Skeletal muscle tissue (tissue), 4 donors: Measurements from ENCODE around the gene MED31. TPM values are rescaled to one million over a fixed set of nuclear protein-coding genes. Genes with fewer than 3 reads are reported as not detected.

ENCODE experiments used
- H3K27ac ChIP-seq: one replicate; pipeline ENCODE4 v1.7.0; 2013; ENCODE audit warnings: mild to moderate bottlenecking, low read depth, low read length, inconsistent platforms
- H3K27me3 ChIP-seq, 3 donors: one replicate each; pipeline ENCODE4 v1.7.0; 2013; ENCODE audit warnings: low read length in 3 of 3; ENCODE audit not compliant: control insufficient read depth in 3 of 3, insufficient read depth in 3 of 3
- H3K36me3 ChIP-seq, 3 donors: one replicate each; pipeline ENCODE4 v1.7.0; 2013; ENCODE audit warnings: low read length in 3 of 3; ENCODE audit not compliant: control insufficient read depth in 3 of 3, insufficient read depth in 3 of 3
- H3K4me1 ChIP-seq, 3 donors: one replicate each; pipeline ENCODE4 v1.7.0; 2013; ENCODE audit warnings: low read length in 3 of 3, mild to moderate bottlenecking in 3 of 3; ENCODE audit not compliant: control insufficient read depth in 3 of 3, insufficient read depth in 3 of 3
- H3K4me3 ChIP-seq, 3 donors: one replicate each; pipeline ENCODE4 v1.7.0; 2013; ENCODE audit warnings: low read length in 3 of 3
- H3K9ac ChIP-seq, 3 donors: one replicate each; pipeline ENCODE4 v1.7.0; 2013; ENCODE audit warnings: low read length in 3 of 3, mild to moderate bottlenecking in 3 of 3, moderate library complexity in 2 of 3, low read depth in 1 of 3
- H3K9me3 ChIP-seq, 3 donors: one replicate each; pipeline ENCODE4 v1.7.0; 2013; ENCODE audit warnings: low read length in 3 of 3; ENCODE audit not compliant: control insufficient read depth in 3 of 3
- total RNA-seq: library from RNA; depleted of rRNA; stranded (reverse); fragments of >200 nt; gene quantifications from one replicate; pipeline ENCODE4 v1.2.3, GENCODE V29; 2014
- donor health status: Osteomylitis.

Gene MED31
- total RNA-seq, 1 donor from 2014 or later = 3.1 TPM

DNA sequence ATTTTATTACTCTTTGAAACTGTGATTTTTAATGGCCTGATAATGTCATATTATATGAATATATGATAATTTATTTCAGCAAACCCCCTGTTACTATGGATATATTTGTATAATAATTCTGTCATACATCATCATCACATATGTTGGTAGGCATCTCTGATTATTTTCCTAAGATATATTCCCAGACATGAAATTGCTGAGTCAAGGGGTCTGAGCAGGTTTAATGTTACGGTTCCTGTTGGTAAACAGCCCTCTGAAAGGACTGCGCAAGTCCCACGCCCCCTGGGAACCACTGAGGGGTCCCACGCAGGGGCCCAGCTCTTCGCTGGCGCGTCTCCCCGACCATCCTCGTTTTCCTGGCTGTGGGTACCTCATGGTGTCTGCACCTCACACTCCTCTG is 37.5 kb upstream of the MED31 start:
- H3K9me3 ChIP-seq = no peaks in the 10 kb centered on the region
- H3K4me3 ChIP-seq = no peak overlapping the region
- H3K9ac ChIP-seq = no peak overlapping the region
- H3K36me3 ChIP-seq = no peaks in the 10 kb centered on the region
- no peaks in the 10 kb centered on the region for H3K4me1 ChIP-seq
- no peak overlapping the region for H3K27ac ChIP-seq
- H3K27me3 ChIP-seq = peaks cover 13 to 38% (median 26%) of the 10 kb centered on the region in 3 donors

GRCh38 chr17:6686026-6686425 is 34.6 kb upstream of the MED31 start:
- H3K9me3 ChIP-seq = no peaks in the 10 kb centered on the region
- H3K4me1 ChIP-seq = no peaks in the 10 kb centered on the region
- no peak overlapping the region for H3K4me3 ChIP-seq
- peaks cover 11 to 38% (median 26%) of the 10 kb centered on the region in 3 donors for H3K27me3 ChIP-seq
- H3K27ac ChIP-seq = no peak overlapping the region
- no peaks in the 10 kb centered on the region for H3K36me3 ChIP-seq
- H3K9ac ChIP-seq = no peak overlapping the region

DNA sequence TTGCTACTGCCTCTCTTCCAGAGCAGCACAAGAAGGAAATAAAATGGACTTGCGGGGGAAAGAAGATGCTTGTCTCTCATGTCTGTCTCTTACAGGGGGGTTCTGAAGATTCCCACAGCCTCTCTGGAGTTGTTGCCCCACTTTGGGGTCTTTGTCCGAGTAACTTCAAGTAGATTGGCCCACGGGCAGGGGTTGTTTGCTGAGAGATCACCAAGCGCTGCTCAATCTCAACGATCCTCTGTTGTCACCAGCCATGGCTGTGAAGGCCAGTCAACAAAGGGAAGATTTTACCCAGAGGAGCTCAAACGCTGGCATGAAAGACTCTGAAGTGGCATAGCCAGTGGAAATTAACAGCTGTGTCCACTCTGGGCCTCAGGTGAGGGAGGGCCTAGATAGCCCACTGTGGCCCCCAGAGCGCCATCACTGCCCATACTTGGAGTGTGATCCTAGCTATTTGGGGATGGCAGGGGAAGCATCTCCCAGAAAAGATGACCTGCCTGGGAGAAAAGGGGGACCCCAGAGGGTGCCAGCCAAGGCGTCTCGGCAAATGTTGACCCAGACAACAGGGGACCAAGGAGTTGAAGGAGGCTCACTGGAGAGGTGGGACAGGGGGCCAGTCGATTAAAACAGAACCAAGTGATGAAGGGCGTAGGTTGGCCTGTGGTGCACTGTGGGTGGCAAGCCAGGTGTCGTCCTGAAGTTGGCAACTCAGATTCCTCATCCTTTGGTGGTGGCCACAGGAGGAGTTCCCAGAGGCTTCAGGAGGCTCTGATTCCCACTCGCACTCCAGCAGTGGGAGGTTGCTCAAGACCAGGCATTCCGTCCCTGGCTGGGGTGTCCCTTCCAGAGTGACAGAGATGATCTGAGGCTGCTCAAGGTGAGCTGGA is 33.7 kb upstream of the MED31 start:
- Histone ChIP-seq H3K27ac (no peak overlapping the region), H3K36me3 (no peaks in the 10 kb centered on the region), H3K9ac (no peak overlapping the region), H3K27me3 (peaks cover 11 to 31% (median 21%) of the 10 kb centered on the region in 3 donors), H3K4me1 (no peaks in the 10 kb centered on the region), H3K9me3 (no peaks in the 10 kb centered on the region), H3K4me3 (no peak overlapping the region)

GRCh38 chr17:6684460-6684783 is 33.0 kb upstream of the MED31 start:
- Histone ChIP-seq H3K27me3 (peaks cover 11 to 31% (median 21%) of the 10 kb centered on the region in 3 donors), H3K27ac (no peak overlapping the region), H3K36me3 (no peaks in the 10 kb centered on the region), H3K4me1 (no peaks in the 10 kb centered on the region), H3K4me3 (no peak overlapping the region), H3K9me3 (no peaks in the 10 kb centered on the region), H3K9ac (no peak overlapping the region)

DNA sequence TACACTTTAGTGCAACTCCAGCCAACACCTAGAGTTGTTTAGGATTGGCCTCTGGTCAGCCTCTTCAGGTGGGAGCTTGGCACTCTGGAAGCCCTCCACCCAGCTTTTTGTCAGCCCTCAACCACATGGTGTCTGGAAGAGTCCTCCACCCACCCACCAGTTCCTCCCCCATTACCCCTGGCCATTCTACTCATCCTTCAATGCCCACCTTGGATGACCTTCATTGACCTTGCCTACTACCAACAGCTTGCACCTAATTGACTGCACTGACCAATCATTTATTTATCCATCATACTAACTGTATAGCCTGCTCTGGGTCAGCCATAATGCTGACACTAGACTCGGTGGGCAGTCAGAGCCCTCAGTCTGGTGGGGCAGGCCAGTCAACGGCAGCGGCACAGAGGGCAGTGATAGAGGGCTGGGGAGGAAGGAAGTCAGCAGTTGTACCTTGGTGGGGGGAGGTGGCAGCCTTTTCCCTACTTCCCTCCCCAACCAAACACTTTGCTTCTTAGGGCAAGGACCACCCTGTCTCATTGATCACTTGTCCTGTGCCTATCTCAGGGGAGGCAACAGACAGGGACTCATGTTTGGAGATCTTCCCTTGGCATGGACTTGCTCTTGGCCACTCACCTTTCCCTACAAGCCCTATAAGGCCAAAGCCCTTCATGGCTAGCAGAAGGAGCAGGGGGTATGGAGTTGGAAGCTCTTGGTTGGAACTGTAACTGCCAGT is 32.5 kb upstream of the MED31 start:
- Histone ChIP-seq H3K36me3 (no peaks in the 10 kb centered on the region), H3K4me3 (no peak overlapping the region), H3K9me3 (no peaks in the 10 kb centered on the region), H3K4me1 (no peaks in the 10 kb centered on the region), H3K27me3 (peaks cover 11 to 33% (median 25%) of the 10 kb centered on the region in 3 donors), H3K27ac (no peak overlapping the region), H3K9ac (no peak overlapping the region)

DNA sequence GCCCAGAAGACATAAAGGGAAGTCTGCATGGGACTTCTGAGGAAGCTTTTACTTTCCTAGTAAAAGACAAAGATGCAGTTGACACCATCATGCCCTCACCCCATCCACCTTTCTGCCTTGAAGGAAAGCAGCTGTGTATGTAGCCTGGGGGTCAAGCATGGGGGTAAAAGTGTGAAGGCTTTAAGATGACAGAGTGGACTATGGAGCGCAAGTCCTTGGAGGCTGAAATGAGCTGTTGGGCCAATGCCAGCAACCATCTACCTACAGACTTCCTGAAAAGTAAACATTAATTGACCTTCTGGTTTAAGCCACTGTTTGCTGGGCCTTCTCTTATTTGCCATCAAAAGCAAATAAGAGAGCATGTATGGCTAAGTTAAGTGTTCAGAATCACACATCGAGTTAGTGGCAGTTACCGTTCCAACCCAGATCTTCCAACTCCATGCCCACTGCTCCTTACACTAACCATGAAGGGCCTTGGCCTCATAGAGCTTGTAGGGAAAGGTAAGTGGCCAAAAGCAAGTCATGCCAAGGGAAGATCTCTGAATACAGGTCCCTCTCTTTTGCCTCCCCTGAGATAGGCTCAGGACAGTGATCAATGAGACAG is 31.8 kb upstream of the MED31 start:
- Histone ChIP-seq H3K4me3 (no peak overlapping the region), H3K27me3 (peaks cover 18 to 40% (median 32%) of the 10 kb centered on the region in 3 donors), H3K36me3 (no peaks in the 10 kb centered on the region), H3K9ac (no peak overlapping the region), H3K4me1 (no peaks in the 10 kb centered on the region), H3K27ac (no peak overlapping the region), H3K9me3 (no peaks in the 10 kb centered on the region)

DNA sequence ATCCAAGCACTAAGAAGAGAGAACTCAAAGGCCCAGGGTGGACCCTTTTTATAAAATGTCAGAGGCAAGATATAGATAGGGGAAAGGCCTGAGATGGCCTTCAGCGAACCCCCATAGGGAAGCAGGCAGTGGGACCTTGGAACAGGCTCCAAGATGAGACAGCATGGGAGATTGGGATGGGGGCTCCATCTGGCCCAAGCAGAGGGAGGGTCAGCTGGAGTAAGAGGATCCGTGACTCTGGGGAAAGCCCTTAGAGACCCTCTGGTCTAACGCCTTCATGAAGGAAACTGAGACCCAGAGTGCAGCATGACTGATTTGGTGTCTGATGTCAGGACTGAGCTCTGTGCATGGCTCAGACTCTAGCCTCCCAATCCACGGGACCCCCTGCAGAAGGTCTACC is 30.9 kb upstream of the MED31 start:
- peaks cover 22 to 42% (median 38%) of the 10 kb centered on the region in 3 donors for H3K27me3 ChIP-seq
- no peak overlapping the region for H3K4me3 ChIP-seq
- no peak overlapping the region for H3K27ac ChIP-seq
- no peaks in the 10 kb centered on the region for H3K36me3 ChIP-seq
- H3K9ac ChIP-seq = no peak overlapping the region
- no peaks in the 10 kb centered on the region for H3K9me3 ChIP-seq
- peaks cover 0 to 5% (median 0%) of the 10 kb centered on the region in 3 donors for H3K4me1 ChIP-seq

DNA sequence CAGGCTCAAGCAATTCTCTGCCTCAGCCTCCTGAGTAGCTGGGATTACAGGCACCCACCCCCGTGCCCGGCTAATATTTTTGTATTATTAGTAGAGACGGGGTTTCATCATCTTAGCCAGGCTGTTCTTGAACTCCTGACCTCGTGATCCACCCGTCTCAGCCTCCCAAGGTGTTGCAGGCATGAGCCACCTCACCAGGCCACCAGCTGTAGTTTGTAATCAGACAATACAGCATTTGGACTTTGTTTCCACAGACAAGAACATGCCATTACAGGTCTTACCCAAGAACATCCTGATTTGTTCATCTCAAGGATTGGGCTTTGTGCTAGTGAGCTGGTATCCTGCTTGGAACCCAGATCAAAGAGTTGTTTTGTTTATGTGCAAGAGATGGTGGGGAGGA is 30.3 kb upstream of the MED31 start:
- H3K9ac ChIP-seq = no peak overlapping the region
- peaks cover 0 to 10% (median 3%) of the 10 kb centered on the region in 3 donors for H3K4me1 ChIP-seq
- H3K4me3 ChIP-seq = no peak overlapping the region
- H3K9me3 ChIP-seq = no peaks in the 10 kb centered on the region
- H3K36me3 ChIP-seq = no peaks in the 10 kb centered on the region
- H3K27me3 ChIP-seq = peaks cover 22 to 42% (median 36%) of the 10 kb centered on the region in 3 donors
- H3K27ac ChIP-seq = no peak overlapping the region

- Histone ChIP-seq H3K9ac (no peak overlapping the region), H3K9me3 (no peaks in the 10 kb centered on the region), H3K4me1 (peaks cover 0 to 10% (median 3%) of the 10 kb centered on the region in 3 donors), H3K27me3 (peaks cover 22 to 42% (median 37%) of the 10 kb centered on the region in 3 donors), H3K27ac (no peak overlapping the region), H3K4me3 (no peak overlapping the region), H3K36me3 (no peaks in the 10 kb centered on the region)
Measured at GRCh38 chr17:6681176-6681575, 29.8 kb upstream of the MED31 start.

DNA sequence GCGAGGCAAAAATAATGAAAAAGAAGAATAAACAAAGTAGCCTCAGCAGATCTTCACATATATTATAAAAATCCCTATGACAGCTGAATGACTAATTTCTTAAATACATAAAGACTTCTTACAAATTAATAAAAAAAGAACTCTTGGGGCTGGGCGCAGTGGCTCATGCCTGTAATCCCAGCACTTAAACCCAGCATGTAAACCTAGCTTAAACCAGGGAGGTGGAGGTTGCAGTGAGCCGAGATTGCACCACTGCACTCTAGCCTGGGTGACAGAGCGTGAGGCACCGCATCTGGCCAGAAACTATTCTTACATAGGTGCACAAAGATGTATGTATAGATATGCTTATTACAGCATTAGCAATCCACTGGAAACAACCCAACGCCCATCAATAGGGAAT is 27.8 kb upstream of the MED31 start:
- Histone ChIP-seq H3K4me3 (no peak overlapping the region), H3K27me3 (peaks cover 15 to 33% (median 26%) of the 10 kb centered on the region in 3 donors), H3K36me3 (no peaks in the 10 kb centered on the region)

More for the DNA sequence above, 27.8 kb upstream of the MED31 start:
- H3K9ac ChIP-seq = no peak overlapping the region
- H3K27ac ChIP-seq = no peak overlapping the region
- H3K4me1 ChIP-seq = peaks cover 0 to 10% (median 3%) of the 10 kb centered on the region in 3 donors
- no peaks in the 10 kb centered on the region for H3K9me3 ChIP-seq
